Neural progenitor cell (in vitro differentiated cells): ENCODE measurements around the gene ARHGEF4.

Experiments used
- CTCF ChIP-seq: fragments of 200-600 bp; sonication (generic); IDR thresholded peaks from 2 replicates; pipeline ENCODE4 v1.5.1; 2017; ENCODE audit warnings: antibody characterized with exemption, mild to moderate bottlenecking
- EZH2 ChIP-seq: fragments of 200-600 bp; sonication (generic); IDR thresholded peaks from 2 replicates; pipeline ENCODE4 v1.6.1; 2017; ENCODE audit warnings: antibody characterized with exemption, mild to moderate bottlenecking, moderate library complexity
- EZH2phosphoT487 ChIP-seq: fragments of 200-600 bp; sonication (generic); IDR thresholded peaks from 2 replicates; pipeline ENCODE4 v1.6.1; 2017; ENCODE audit warnings: antibody characterized with exemption

- TF ChIP-seq CTCF = no peak
- no peak for TF ChIP-seq EZH2
- no peak for TF ChIP-seq EZH2phosphoT487
These were observed 99.7 kb downstream of the ARHGEF4 start for GRCh38 chr2:130936451-130936850.
